Upper lobe of left lung (tissue), 4 donors: ENCODE data around the gene PLN.

Experiments used
- CTCF ChIP-seq, 6 experiments: fragments of 450-650 bp in 4 of 6; fragments of 200-600 bp in 2 of 6; sonication (generic) in 2 of 6; IDR thresholded peaks; one replicate each; pipeline ENCODE4 v1.5.1; 2016 to 2019; ENCODE audit warnings: antibody characterized with exemption in 6 of 6
- EP300 ChIP-seq, 4 donors: sonication (generic); formaldehyde crosslinking; IDR thresholded peaks; one replicate each; pipeline ENCODE4 v1.5.1; 2017; ENCODE audit warnings: antibody characterized with exemption in 4 of 4, control low read depth in 2 of 4
- POLR2A ChIP-seq, 4 donors: fragments of 450-650 bp; IDR thresholded peaks; one replicate each; pipeline ENCODE4 v1.5.1; 2016 to 2017; ENCODE audit warnings: antibody characterized with exemption in 4 of 4, mild to moderate bottlenecking in 2 of 4
- POLR2AphosphoS5 ChIP-seq, 2 donors: sonication (generic); formaldehyde crosslinking; IDR thresholded peaks; one replicate each; pipeline ENCODE4 v1.5.1; 2017; ENCODE audit warnings: antibody characterized with exemption in 2 of 2

GRCh38 chr6:118528129-118528528, 20.0 kb upstream of the PLN start:
- no peak for TF ChIP-seq CTCF (IDR thresholded peaks at IDR 0.05)
- no peak for TF ChIP-seq POLR2AphosphoS5 (IDR thresholded peaks at IDR 0.05)
- no peak for TF ChIP-seq POLR2A (IDR thresholded peaks at IDR 0.05)
- TF ChIP-seq EP300 (IDR thresholded peaks at IDR 0.05): no peak
